ENCODE measurements around the gene UBE2S. TPM values are rescaled to one million over a fixed set of nuclear protein-coding genes. Genes with fewer than 3 reads are reported as not detected.
"Not testable (repeated sequence)": the region's sequence is repeated elsewhere in the genome, so short reads cannot be mapped to it uniquely, and the experiment has no call there.

The UBE2S gene
- polyA plus RNA-seq, 1 donor from 2014 or later: 119 TPM

GRCh38 chr19:55418185-55418584 lies 10.6 kb upstream of the UBE2S start:
- Histone ChIP-seq H3K4me3 (ENCODE audit: low read length) (no peak overlapping the region), H4K20me1 (ENCODE audit: insufficient read depth) (no peaks in the 10 kb centered on the region), H3K36me3 (ENCODE audit: insufficient read depth, low read length) (no peaks in the 10 kb centered on the region), H3K27ac (ENCODE audit: low read length) (no peak overlapping the region), H3K4me2 (ENCODE audit: low read length) (no peak overlapping the region), H3K9me3 (ENCODE audit: low read length) (no peaks in the 10 kb centered on the region), H3F3A (ENCODE audit: insufficient read depth, low read length, poor library complexity, severe bottlenecking) (no peaks in the 10 kb centered on the region), H3K9me2 (ENCODE audit: insufficient read depth, low read length) (no peaks in the 10 kb centered on the region), H2AFZ (ENCODE audit: low read depth, low read length) (no peak overlapping the region), H3K9ac (ENCODE audit: low read length) (no peak overlapping the region), H3K79me2 (replicated peaks; ENCODE audit: insufficient read depth, low read length) (no peaks in the 10 kb centered on the region), H3K27me3 (ENCODE audit: insufficient read depth, low read depth, low read length) (no peaks in the 10 kb centered on the region)
- TF ChIP-seq EZH2 (IDR thresholded peaks at IDR 0.05; ENCODE audit: borderline replicate concordance, insufficient read depth, low read length, poor library complexity, severe bottlenecking) (no peak), SMC3 (conservative IDR thresholded peaks at IDR 0.05; ENCODE audit: poor library complexity) (peak; percentile 86), MXI1 (conservative IDR thresholded peaks at IDR 0.05; ENCODE audit: poor library complexity, severe bottlenecking) (no peak), REST (IDR thresholded peaks at IDR 0.05; ENCODE audit: borderline replicate concordance) (no peak), POLR2AphosphoS5 (IDR thresholded peaks at IDR 0.05) (no peak), EP300 (conservative IDR thresholded peaks at IDR 0.05; ENCODE audit: poor library complexity, severe bottlenecking) (no peak), CTCF (IDR thresholded peaks at IDR 0.05; ENCODE audit: poor library complexity, severe bottlenecking) (peak; percentile 88), RAD21 (conservative IDR thresholded peaks at IDR 0.05) (peak; percentile 86)

- Histone ChIP-seq H3K9me3 (ENCODE audit: low read length) (no peaks in the 10 kb centered on the region), H3F3A (ENCODE audit: insufficient read depth, low read length, poor library complexity, severe bottlenecking) (peaks cover 4% of the 10 kb centered on the region), H2AFZ (ENCODE audit: low read depth, low read length) (no peak overlapping the region), H3K27ac (ENCODE audit: low read length) (no peak overlapping the region), H3K4me3 (ENCODE audit: low read length) (no peak overlapping the region), H4K20me1 (ENCODE audit: insufficient read depth) (no peaks in the 10 kb centered on the region), H3K36me3 (ENCODE audit: insufficient read depth, low read length) (no peaks in the 10 kb centered on the region), H3K4me2 (ENCODE audit: low read length) (no peak overlapping the region), H3K27me3 (ENCODE audit: insufficient read depth, low read depth, low read length) (no peaks in the 10 kb centered on the region), H3K9me2 (ENCODE audit: insufficient read depth, low read length) (no peaks in the 10 kb centered on the region), H3K79me2 (replicated peaks; ENCODE audit: insufficient read depth, low read length) (peaks cover 21% of the 10 kb centered on the region), H3K9ac (ENCODE audit: low read length) (no peak overlapping the region)
- TF ChIP-seq SMC3 (conservative IDR thresholded peaks at IDR 0.05; ENCODE audit: poor library complexity) (no peak), REST (IDR thresholded peaks at IDR 0.05; ENCODE audit: borderline replicate concordance) (no peak), MXI1 (conservative IDR thresholded peaks at IDR 0.05; ENCODE audit: poor library complexity, severe bottlenecking) (no peak), EP300 (conservative IDR thresholded peaks at IDR 0.05; ENCODE audit: poor library complexity, severe bottlenecking) (no peak), POLR2AphosphoS5 (IDR thresholded peaks at IDR 0.05) (no peak), TAF1 (IDR thresholded peaks at IDR 0.05; ENCODE audit: low read depth) (no peak), RAD21 (conservative IDR thresholded peaks at IDR 0.05) (no peak), EZH2 (IDR thresholded peaks at IDR 0.05; ENCODE audit: borderline replicate concordance, insufficient read depth, low read length, poor library complexity, severe bottlenecking) (no peak), CTCF (IDR thresholded peaks at IDR 0.05; ENCODE audit: poor library complexity, severe bottlenecking) (no peak)
Observed at GRCh38 chr19:55410168-55410567, 2.6 kb upstream of the UBE2S start.

GRCh38 chr19:55409179-55409578 lies 1.6 kb upstream of the UBE2S start:
- H3K4me2 ChIP-seq (ENCODE audit: low read length); H3K9me3 ChIP-seq (ENCODE audit: low read length); H3F3A ChIP-seq (ENCODE audit: insufficient read depth, low read length, poor library complexity, severe bottlenecking); H3K27me3 ChIP-seq (ENCODE audit: insufficient read depth, low read depth, low read length); H4K20me1 ChIP-seq (ENCODE audit: insufficient read depth); H3K36me3 ChIP-seq (ENCODE audit: insufficient read depth, low read length); H3K4me3 ChIP-seq (ENCODE audit: low read length); H2AFZ ChIP-seq (ENCODE audit: low read depth, low read length); H3K9me2 ChIP-seq (ENCODE audit: insufficient read depth, low read length): not testable (repeated sequence)
- peak overlapping the region; percentile 73 for H3K9ac ChIP-seq (ENCODE audit: low read length)
- H3K27ac ChIP-seq (ENCODE audit: low read length): peak overlapping the region; percentile 99
- H3K79me2 ChIP-seq (replicated peaks; ENCODE audit: insufficient read depth, low read length): peaks cover 21% of the 10 kb centered on the region
